ENCODE measurements around the gene ZBTB7B.

DNA sequence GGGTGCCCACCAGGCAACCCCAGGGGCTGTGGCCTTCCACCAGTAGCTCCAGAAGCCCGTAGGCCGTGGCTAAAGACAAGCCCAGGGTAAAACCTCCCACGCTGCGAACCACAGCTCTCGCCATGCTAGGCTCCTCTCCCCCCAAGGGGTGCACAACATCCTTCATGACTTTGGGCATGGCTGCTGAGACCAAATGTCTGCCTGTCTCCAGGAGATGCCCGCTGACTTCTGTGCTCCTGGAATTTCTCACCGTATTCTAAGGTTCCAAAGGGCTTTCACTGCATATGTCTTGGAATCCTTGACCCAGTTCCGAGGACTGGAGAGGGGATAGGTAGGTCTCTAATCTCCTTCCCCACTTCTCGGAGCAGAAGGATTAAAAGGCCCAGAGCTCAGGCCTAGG lies 30.9 kb downstream of the ZBTB7B start, which contains the start of the genes DCST1 and DCST2:
- TF ChIP-seq POLR2A (IDR thresholded peaks at IDR 0.05): no peak
- TF ChIP-seq, protein P1, sequence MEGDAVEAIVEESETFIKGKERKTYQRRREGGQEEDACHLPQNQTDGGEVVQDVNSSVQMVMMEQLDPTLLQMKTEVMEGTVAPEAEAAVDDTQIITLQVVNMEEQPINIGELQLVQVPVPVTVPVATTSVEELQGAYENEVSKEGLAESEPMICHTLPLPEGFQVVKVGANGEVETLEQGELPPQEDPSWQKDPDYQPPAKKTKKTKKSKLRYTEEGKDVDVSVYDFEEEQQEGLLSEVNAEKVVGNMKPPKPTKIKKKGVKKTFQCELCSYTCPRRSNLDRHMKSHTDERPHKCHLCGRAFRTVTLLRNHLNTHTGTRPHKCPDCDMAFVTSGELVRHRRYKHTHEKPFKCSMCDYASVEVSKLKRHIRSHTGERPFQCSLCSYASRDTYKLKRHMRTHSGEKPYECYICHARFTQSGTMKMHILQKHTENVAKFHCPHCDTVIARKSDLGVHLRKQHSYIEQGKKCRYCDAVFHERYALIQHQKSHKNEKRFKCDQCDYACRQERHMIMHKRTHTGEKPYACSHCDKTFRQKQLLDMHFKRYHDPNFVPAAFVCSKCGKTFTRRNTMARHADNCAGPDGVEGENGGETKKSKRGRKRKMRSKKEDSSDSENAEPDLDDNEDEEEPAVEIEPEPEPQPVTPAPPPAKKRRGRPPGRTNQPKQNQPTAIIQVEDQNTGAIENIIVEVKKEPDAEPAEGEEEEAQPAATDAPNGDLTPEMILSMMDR (IDR thresholded peaks at IDR 0.05): no peak
